A204.1 (cell line): ENCODE results near the gene TROAP.

ENCODE experiments used
- FAIRE-seq: peaks from 2 replicates; lab custom pipeline; 2012; peaks lifted over from hg19 to GRCh38; lab: Jason Lieb, UNC

TROAP gene

GRCh38 chr12:49344486-49345050 lies 21.5 kb downstream of the TROAP start:
- no peak for FAIRE-seq

- FAIRE-seq, result no peak
These were observed 22.2 kb downstream of the TROAP start for GRCh38 chr12:49345051-49345824.

GRCh38 chr12:49345825-49346658 lies 23.0 kb downstream of the TROAP start:
- no peak for FAIRE-seq

GRCh38 chr12:49346659-49347310 lies 23.7 kb downstream of the TROAP start, which contains the start of gene DNAJC22:
Gene DNAJC22, plus strand, starts transcription at chr12:49346888. Its CDS starts 1,985 bp downstream, at chr12:49348873.
- FAIRE-seq, result no peak

- no peak for FAIRE-seq
These were observed 24.5 kb downstream of the TROAP start for GRCh38 chr12:49347311-49348193.

- no peak for FAIRE-seq
These were observed 25.7 kb downstream of the TROAP start for GRCh38 chr12:49348781-49349180.

GRCh38 chr12:49349266-49349665 lies 26.2 kb downstream of the TROAP start:
- FAIRE-seq, result no peak

GRCh38 chr12:49352351-49352750 lies 29.3 kb downstream of the TROAP start:
- FAIRE-seq, result no peak

- no peak for FAIRE-seq
These were observed 32.9 kb downstream of the TROAP start for GRCh38 chr12:49355913-49356312.

GRCh38 chr12:49357103-49357678 lies 34.1 kb downstream of the TROAP start:
- FAIRE-seq, result peak; percentile 32

- no peak for FAIRE-seq
These were observed 35.6 kb downstream of the TROAP start for GRCh38 chr12:49358483-49359141.

- FAIRE-seq, result no peak
These were observed 36.6 kb downstream of the TROAP start for GRCh38 chr12:49359671-49360070.

GRCh38 chr12:49362077-49362476 lies 39.0 kb downstream of the TROAP start:
- FAIRE-seq, result no peak

GRCh38 chr12:49364989-49365388 lies 41.9 kb downstream of the TROAP start:
- FAIRE-seq, result no peak

GRCh38 chr12:49365542-49365941 lies 42.5 kb downstream of the TROAP start:
- FAIRE-seq, result no peak

GRCh38 chr12:49366096-49366651 lies 43.1 kb downstream of the TROAP start:
- no peak for FAIRE-seq

- FAIRE-seq, result no peak
These were observed 43.8 kb downstream of the TROAP start for GRCh38 chr12:49366652-49367380.

- no peak for FAIRE-seq
These were observed 44.6 kb downstream of the TROAP start, which contains the start of gene SPATS2 for GRCh38 chr12:49367381-49368239. Gene SPATS2, plus strand, starts transcription at chr12:49367462. Its CDS starts 93,551 bp downstream, at chr12:49461013.
